OCI-LY1 (cell line): ENCODE results near the gene PIGZ.

Source experiments
- CTCF ChIP-seq: fragments of 200-600 bp; sonication (generic), shearing (Covaris generic); IDR thresholded peaks from 2 replicates; pipeline ENCODE4 v1.5.1; 2017; ENCODE audit warnings: mild to moderate bottlenecking, antibody characterized with exemption, low read length, moderate library complexity, mixed read lengths
- EZH2 ChIP-seq: fragments of 200-600 bp; sonication (generic), shearing (Covaris generic); IDR thresholded peaks from 2 replicates; pipeline ENCODE4 v1.8.0; 2017; ENCODE audit warnings: borderline replicate concordance, mixed run types, mild to moderate bottlenecking, antibody characterized with exemption, low read length, moderate library complexity, mixed read lengths

GRCh38 chr3:196938576-196938975, 30.1 kb downstream of the PIGZ start:
- TF ChIP-seq CTCF (no peak), EZH2 (no peak)
